ENCODE measurements around the gene ALDOA. TPM values are rescaled to one million over a fixed set of nuclear protein-coding genes. Genes with fewer than 3 reads are reported as not detected.
A peak's percentile ranks its signal among the peaks of the same experiment; 100 is the strongest.

The ALDOA gene
- total and polyA plus RNA-seq, 7 donors = 4,532 to 12,458 (median 6,382) TPM

- peak; percentile 1 to 16 (median 10) for ATAC-seq
- WGBS, 3 donors = 0 to 1% (median 0%) methylated on average over 41 to 44 of the region's 44 CpGs
- H3K9me3 ChIP-seq = no peaks in the 10 kb centered on the region
- peak overlapping the region; percentile 99 for H3K27ac ChIP-seq
- no peak for TF ChIP-seq CTCF (IDR thresholded peaks at IDR 0.05)
- peak overlapping the region; percentile 91 for H3K4me3 ChIP-seq
- peaks cover 55% of the 10 kb centered on the region for H3K4me1 ChIP-seq
- H3K27me3 ChIP-seq (ENCODE audit: insufficient read depth in 3 of 3, low read length in 2 of 3) = no peaks in the 10 kb centered on the region
- no peak for DNase-seq
- peaks cover 6 to 48% of the 10 kb centered on the region in 2 donors for H3K36me3 ChIP-seq (ENCODE audit: insufficient read depth in 1 of 2, low read depth in 1 of 2)
- intact Hi-C loops (cut with DNase I) = loop anchor here in 1 of 2 donors (10.0 kb wide), 1 partner anchor 59 kb away; the partner anchor contains the start of gene MAPK3
These were observed 592 bp downstream of the ALDOA start for GRCh38 chr16:30065943-30066760.

GRCh38 chr16:30066761-30067583 lies 1.4 kb downstream of the ALDOA start:
- DNase-seq (peak; percentile 64 to 89), ATAC-seq (peak in 3 of 4 donors; percentile 1 to 11 (median 5))

GRCh38 chr16:30067584-30067916 lies 2.0 kb downstream of the ALDOA start:
- peaks cover 47% of the 10 kb centered on the region for H3K4me1 ChIP-seq
- intact Hi-C loops (cut with DNase I) = loop anchor here in 1 of 2 donors (10.0 kb wide), 1 partner anchor 57 kb away; the partner anchor contains the start of gene MAPK3
- no peaks in the 10 kb centered on the region for H3K27me3 ChIP-seq (ENCODE audit: insufficient read depth in 3 of 3, low read length in 2 of 3)
- peak overlapping the region; percentile 91 for H3K4me3 ChIP-seq
- H3K9me3 ChIP-seq = no peaks in the 10 kb centered on the region
- 23 to 39% (median 32%) methylated on average over 6 of the region's 6 CpGs for WGBS, 3 donors
- H3K36me3 ChIP-seq (ENCODE audit: insufficient read depth in 1 of 2, low read depth in 1 of 2) = peaks cover 10 to 62% of the 10 kb centered on the region in 2 donors
- ATAC-seq (no peak), DNase-seq (no peak)
- TF ChIP-seq CTCF (IDR thresholded peaks at IDR 0.05) = no peak
- H3K27ac ChIP-seq = peak overlapping the region; percentile 99

More at GRCh38 chr16:30066761-30067583, 1.4 kb downstream of the ALDOA start:
- Histone ChIP-seq H3K27ac (peak overlapping the region; percentile 99), H3K4me3 (peak overlapping the region; percentile 91), H3K36me3 (ENCODE audit: insufficient read depth in 1 of 2, low read depth in 1 of 2) (peaks cover 10 to 56% of the 10 kb centered on the region in 2 donors), H3K27me3 (ENCODE audit: insufficient read depth in 3 of 3, low read length in 2 of 3) (no peaks in the 10 kb centered on the region), H3K4me1 (peaks cover 52% of the 10 kb centered on the region), H3K9me3 (no peaks in the 10 kb centered on the region)
- TF ChIP-seq CTCF (IDR thresholded peaks at IDR 0.05) = no peak
- WGBS, 3 donors = 18 to 23% (median 18%) methylated on average over 21 of the region's 21 CpGs
- intact Hi-C loops (cut with DNase I) = loop anchor here in 1 of 2 donors (10.0 kb wide), 1 partner anchor 58 kb away; the partner anchor contains the start of gene MAPK3

- no peaks in the 10 kb centered on the region for H3K27me3 ChIP-seq (ENCODE audit: insufficient read depth in 3 of 3, low read length in 2 of 3)
- no peak for TF ChIP-seq CTCF (IDR thresholded peaks at IDR 0.05)
- ATAC-seq = no peak
- peaks cover 13 to 70% of the 10 kb centered on the region in 2 donors for H3K36me3 ChIP-seq (ENCODE audit: insufficient read depth in 1 of 2, low read depth in 1 of 2)
- H3K4me3 ChIP-seq = peak overlapping the region; percentile 91
- peaks cover 40% of the 10 kb centered on the region for H3K4me1 ChIP-seq
- no peaks in the 10 kb centered on the region for H3K9me3 ChIP-seq
- WGBS, 3 donors = 62 to 80% (median 69%) methylated on average over 9 of the region's 9 CpGs
- H3K27ac ChIP-seq = peak overlapping the region; percentile 99
- DNase-seq = no peak
- intact Hi-C loops (cut with DNase I) = loop anchor here in 1 of 2 donors (10.0 kb wide), 1 partner anchor 56 kb away; the partner anchor contains the start of gene MAPK3
These were observed 2.8 kb downstream of the ALDOA start for GRCh38 chr16:30068333-30068732.
